HFF-Myc (cell line): ENCODE measurements around the gene KIAA0513.
"Not testable (repeated sequence)": the region's sequence is repeated elsewhere in the genome, so short reads cannot be mapped to it uniquely, and the experiment has no call there.

Experiments
- DNase-seq: peaks from one replicate; pipeline ENCODE4 v3.0.0-alpha.2; 2011; ENCODE audit warnings: low read depth; ENCODE audit errors: extremely low read depth
- H3K4me3 ChIP-seq: replicated peaks from 2 replicates; pipeline ENCODE4 v1.5.1; 2011; ENCODE audit warnings: low read depth, mild to moderate bottlenecking, control low read depth, low read length
- TF ChIP-seq, protein P1 (sequence below): IDR thresholded peaks from 2 replicates; pipeline ENCODE4 v1.5.1; 2012; ENCODE audit warnings: mild to moderate bottlenecking, low read depth, low read length, control low read depth; ENCODE audit errors: missing control alignments

Gene KIAA0513

DNA sequence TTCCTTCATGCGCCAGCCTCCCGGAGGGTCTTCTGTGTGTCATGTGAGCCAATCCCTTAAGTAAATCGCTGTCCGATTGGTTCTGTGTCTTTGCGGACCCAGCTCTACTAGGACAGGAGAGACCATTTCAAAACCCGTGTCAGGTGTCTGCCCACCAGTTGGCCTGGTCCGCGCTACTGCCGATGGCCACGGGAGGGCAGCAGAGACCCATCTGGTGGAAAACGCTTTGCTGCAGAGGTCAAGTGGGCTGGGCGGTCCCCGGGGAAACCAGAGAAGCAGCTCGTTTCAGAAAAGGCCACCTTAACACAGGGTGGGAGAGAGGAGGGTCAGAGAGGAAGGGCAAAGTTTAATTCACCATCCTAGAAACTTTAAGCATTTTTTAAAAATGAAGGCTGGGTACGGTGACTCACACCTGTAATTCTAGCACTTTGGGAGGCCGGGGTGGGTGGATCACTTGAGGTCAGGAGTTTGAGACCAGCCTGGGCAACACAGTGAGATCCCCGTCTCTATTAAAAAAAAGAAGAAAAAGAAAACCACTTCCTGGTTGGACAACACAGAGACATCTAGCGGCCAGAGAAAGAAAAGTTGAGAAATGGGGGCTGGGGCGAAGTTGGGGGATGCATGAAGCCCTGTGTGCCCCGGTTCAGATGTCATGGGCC is 87.4 kb downstream of the KIAA0513 start:
- no peak overlapping the region for H3K4me3 ChIP-seq
- TF ChIP-seq, protein P1, sequence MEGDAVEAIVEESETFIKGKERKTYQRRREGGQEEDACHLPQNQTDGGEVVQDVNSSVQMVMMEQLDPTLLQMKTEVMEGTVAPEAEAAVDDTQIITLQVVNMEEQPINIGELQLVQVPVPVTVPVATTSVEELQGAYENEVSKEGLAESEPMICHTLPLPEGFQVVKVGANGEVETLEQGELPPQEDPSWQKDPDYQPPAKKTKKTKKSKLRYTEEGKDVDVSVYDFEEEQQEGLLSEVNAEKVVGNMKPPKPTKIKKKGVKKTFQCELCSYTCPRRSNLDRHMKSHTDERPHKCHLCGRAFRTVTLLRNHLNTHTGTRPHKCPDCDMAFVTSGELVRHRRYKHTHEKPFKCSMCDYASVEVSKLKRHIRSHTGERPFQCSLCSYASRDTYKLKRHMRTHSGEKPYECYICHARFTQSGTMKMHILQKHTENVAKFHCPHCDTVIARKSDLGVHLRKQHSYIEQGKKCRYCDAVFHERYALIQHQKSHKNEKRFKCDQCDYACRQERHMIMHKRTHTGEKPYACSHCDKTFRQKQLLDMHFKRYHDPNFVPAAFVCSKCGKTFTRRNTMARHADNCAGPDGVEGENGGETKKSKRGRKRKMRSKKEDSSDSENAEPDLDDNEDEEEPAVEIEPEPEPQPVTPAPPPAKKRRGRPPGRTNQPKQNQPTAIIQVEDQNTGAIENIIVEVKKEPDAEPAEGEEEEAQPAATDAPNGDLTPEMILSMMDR: peak; percentile 97
- DNase-seq: no peak

DNA sequence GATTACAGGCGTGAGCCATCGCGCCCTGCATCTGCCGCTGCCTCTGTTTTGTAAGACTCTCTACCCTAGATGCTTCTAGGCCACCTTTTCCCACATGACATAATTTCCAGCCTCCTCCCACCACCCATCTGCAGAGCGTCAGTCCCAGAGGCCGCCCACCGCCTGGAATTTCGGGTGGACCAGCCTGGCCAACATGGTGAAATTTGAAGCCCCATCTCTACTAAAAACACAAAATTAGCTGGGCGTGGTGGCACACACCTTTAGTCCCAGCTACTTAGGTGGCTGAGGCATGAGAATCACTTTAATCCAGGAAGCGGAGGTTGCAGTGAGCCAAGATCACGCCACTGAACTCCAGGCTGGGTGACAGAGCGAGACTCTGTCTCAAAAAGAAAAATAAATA is 89.8 kb downstream of the KIAA0513 start:
- DNase-seq: no peak
- TF ChIP-seq, protein P1: no peak
- no peak overlapping the region for H3K4me3 ChIP-seq

DNA sequence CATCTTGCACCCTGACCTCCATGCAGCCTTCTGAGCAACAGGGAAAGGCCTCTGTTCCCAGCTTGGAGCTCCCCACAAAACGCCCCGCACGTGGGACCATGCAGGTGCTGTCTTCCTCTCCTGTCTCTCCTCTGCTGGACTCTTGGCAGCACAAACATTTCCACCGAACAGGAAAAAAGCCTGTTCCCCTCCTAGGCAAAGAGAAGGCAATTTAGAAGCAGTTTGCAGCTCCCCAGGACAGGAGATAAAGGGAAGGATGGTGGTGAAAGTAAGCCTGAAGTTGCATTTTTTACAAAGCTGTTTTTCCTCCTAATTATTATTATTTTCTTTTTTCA is 92.4 kb downstream of the KIAA0513 start:
- TF ChIP-seq, protein P1: no peak
- DNase-seq: no peak
- no peak overlapping the region for H3K4me3 ChIP-seq

- not testable (repeated sequence) for H3K4me3 ChIP-seq
Observed at GRCh38 chr16:85123441-85123840, 95.8 kb downstream of the KIAA0513 start.

GRCh38 chr16:85123891-85124635 is 96.5 kb downstream of the KIAA0513 start:
- no peak overlapping the region for H3K4me3 ChIP-seq
- no peak for DNase-seq
- TF ChIP-seq, protein P1: no peak

More at GRCh38 chr16:85123441-85123840, 95.8 kb downstream of the KIAA0513 start:
- not testable (repeated sequence) for DNase-seq

DNA sequence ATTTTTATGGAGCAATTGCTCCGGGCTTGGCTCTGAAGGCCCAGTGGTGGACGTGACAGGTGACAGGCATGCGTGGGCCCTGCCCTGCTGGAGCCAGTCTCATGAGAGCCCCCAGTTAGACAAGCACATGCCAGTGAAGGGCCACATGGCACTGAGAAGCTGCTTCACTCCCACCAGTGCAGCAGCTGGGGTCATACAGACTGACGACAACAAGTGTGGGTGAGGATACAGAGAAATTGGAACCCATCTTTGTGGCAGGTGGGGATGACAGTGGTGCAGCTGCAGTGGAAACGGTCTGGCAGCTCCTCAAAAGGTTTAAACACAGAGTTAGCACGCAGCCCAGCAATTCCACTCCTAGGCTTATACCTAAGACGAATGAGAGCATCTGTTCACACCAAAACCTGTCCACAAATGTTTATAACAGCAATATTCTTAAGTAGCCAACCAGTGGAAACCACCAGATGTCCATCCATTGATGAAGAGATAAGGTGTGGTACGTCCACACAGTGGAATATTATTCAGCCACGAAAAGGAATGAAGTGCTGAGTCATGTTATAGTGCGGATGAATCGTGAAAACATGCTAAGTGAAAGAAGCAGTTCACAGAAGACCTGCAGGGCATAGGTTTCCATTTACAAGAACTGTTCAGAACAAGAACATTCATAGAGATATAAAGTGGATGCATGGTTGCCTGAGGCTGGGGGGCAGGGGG is 97.2 kb downstream of the KIAA0513 start:
- no peak overlapping the region for H3K4me3 ChIP-seq
- no peak for DNase-seq
- TF ChIP-seq, protein P1: no peak
